ENCODE data around the gene NBPF6.
"Not testable (repeated sequence)": the region's sequence is repeated elsewhere in the genome, so short reads cannot be mapped to it uniquely, and the experiment has no call there.

Gene NBPF6

GRCh38 chr1:108502624-108503023, 52.5 kb downstream of the NBPF6 start:
- DNase-seq: no peak

- no peak for DNase-seq
Observed at GRCh38 chr1:108503062-108503733, 53.1 kb downstream of the NBPF6 start.

GRCh38 chr1:108504447-108504846, 54.3 kb downstream of the NBPF6 start:
- DNase-seq: no peak

- DNase-seq: no peak
Observed at GRCh38 chr1:108505763-108506070, 55.6 kb downstream of the NBPF6 start.

GRCh38 chr1:108511764-108512163, 61.6 kb downstream of the NBPF6 start:
- no peak for DNase-seq

DNA sequence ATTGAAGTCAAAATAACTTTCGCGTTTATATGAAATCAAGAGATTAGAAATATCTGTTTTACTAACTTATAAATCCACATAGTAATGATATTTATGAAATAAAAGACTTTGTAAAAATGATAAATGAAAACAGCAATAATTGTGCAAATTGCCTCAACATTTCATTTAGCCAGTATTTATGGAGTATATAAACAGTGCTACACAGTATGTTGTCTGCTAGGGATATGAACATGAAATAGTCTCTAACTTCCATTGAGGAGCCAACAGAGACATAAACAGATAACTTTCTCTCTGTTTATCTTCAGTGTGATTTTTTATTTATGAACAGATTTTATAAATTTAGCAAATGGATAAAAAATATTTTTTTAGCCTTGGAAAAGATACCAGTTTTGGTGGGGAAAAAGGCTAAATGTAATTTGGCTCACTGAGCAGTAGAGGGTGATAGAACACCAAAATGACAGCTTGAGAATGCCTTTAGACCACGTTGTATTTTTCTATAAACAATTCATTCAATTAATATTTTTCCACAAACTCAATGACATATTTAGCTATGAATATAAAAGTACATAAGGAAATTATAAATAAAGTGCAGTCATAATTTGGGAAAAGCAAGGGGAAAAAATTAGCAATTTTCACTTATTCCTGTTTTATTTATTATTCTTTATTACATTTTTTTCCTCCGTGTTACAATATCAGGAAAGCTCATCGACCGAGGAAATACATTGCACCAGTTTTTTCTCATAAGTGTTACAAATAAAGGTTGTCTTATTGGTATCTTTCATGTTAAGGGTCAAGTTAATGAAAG, 62.3 kb downstream of the NBPF6 start:
- no peak for DNase-seq

- no peak for DNase-seq
Observed at GRCh38 chr1:108513044-108513415, 62.9 kb downstream of the NBPF6 start.

- DNase-seq: not testable (repeated sequence)
Observed at GRCh38 chr1:108513914-108514313, 63.8 kb downstream of the NBPF6 start.

DNA sequence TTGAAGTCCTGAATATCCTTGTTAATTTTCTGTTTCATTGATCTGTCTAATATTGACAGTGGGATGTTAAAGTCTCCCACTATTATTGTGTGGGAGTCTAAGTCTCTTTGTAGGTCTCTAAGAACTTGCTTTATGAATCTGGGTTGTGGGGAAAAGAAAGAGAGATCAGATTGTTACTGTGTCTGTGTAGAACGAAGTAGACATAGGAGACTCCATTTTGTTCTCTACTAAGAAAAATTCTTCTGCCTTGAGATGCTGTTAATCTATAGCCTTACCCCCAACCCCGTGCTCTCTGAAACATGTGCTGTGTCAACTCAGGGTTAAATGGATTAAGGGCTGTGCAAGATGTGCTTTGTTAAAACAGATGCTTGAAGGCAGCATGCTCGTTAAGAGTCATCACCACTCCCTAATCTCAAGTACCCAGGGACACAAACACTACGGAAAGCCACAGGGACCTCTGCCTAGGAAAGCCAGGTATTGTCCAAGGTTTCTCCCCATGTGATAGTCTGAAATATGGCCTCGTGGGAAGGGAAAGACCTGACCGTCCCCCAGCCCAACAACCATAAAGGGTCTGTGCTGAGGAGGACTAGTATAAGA, 67.3 kb downstream of the NBPF6 start:
- not testable (repeated sequence) for DNase-seq

Data from activated CD4-positive, CD25-positive, alpha-beta regulatory T cell treated with anti-CD3 and anti-CD28 coated beads, Interleukin-2, amount 50 U/mL, for 72 hours (primary cell).